Tibial artery (tissue), 4 donors: ENCODE data around the gene SUCO.

Experiments used
- DNase-seq, 2 donors: peaks; one replicate each; pipeline ENCODE4 v3.0.0-alpha.2; 2019
- H3K27ac ChIP-seq, 2 donors: fragments of 200-600 bp; sonication (generic) in 1 of 2; 1 replicate in 1 of 2; 2 replicates in 1 of 2; pipeline ENCODE4 v1.5.1; 2018 to 2019; ENCODE audit warnings: mild to moderate bottlenecking in 1 of 2
- H3K27me3 ChIP-seq, 2 donors: fragments of 200-600 bp; sonication (generic) in 1 of 2; one replicate each; pipeline versions ENCODE4 v1.5.1 to v1.6.0; 2016 to 2019
- H3K36me3 ChIP-seq, 3 donors: fragments of 200-600 bp; sonication (generic) in 2 of 3; one replicate each; pipeline ENCODE4 v1.5.1; 2016 to 2019; ENCODE audit warnings: mild to moderate bottlenecking in 2 of 3
- H3K4me1 ChIP-seq, 4 donors: fragments of 200-600 bp; sonication (generic) in 2 of 4; 1 replicate in 3 of 4; 2 replicates in 1 of 4; pipeline ENCODE4 v1.5.1; 2016 to 2019
- H3K4me3 ChIP-seq, 2 donors: fragments of 200-600 bp; sonication (generic) in 1 of 2; 1 replicate in 1 of 2; 2 replicates in 1 of 2; pipeline ENCODE4 v1.5.1; 2018 to 2019; ENCODE audit warnings: mild to moderate bottlenecking in 2 of 2
- H3K9me3 ChIP-seq, 3 donors: fragments of 200-600 bp; sonication (generic) in 1 of 3; one replicate each; pipeline ENCODE4 v1.5.1; 2016 to 2019
- intact Hi-C: fragments of 100-400 bp; cut with DNase I; formaldehyde crosslinking; loops from one replicate; pipeline ENCODE4 v1.15.0; 2023; ENCODE audit warnings: low total_unique reads
- TF ChIP-seq, protein P1 (sequence below), 2 experiments: fragments of 200-600 bp in 1 of 2; fragments of 450-650 bp in 1 of 2; IDR thresholded peaks; one replicate each; pipeline ENCODE4 v1.5.1; 2017 to 2019; ENCODE audit warnings: antibody characterized with exemption in 2 of 2, mild to moderate bottlenecking in 1 of 2, moderate library complexity in 1 of 2

The SUCO gene

DNA sequence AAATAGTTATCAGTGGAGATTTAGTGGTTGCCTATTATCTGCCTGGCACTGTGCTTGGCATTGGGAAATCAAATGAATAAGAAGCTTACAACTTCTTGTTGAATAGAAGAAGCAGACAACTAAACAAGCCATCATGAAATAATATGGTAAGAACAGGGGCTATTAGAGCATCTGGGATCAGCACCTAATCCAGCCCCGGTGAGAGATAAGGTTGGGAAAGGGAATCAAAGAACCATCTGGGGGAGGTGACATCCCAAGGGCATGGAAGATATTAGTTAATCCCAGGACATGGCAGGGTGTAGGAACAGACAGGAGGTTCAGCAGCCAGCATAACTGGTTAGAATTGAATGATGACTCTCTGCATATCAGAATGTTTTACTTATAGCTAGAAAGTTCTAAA is 36.3 kb upstream of the SUCO start:
- Histone ChIP-seq H3K9me3 (no peaks in the 10 kb centered on the region), H3K27ac (peak overlapping the region in 1 of 2 donors; percentile 20), H3K27me3 (no peaks in the 10 kb centered on the region), H3K36me3 (no peaks in the 10 kb centered on the region), H3K4me1 (peaks cover 0 to 11% (median 4%) of the 10 kb centered on the region in 4 donors), H3K4me3 (no peak overlapping the region)
- intact Hi-C loops = no loop called here
- TF ChIP-seq, protein P1, sequence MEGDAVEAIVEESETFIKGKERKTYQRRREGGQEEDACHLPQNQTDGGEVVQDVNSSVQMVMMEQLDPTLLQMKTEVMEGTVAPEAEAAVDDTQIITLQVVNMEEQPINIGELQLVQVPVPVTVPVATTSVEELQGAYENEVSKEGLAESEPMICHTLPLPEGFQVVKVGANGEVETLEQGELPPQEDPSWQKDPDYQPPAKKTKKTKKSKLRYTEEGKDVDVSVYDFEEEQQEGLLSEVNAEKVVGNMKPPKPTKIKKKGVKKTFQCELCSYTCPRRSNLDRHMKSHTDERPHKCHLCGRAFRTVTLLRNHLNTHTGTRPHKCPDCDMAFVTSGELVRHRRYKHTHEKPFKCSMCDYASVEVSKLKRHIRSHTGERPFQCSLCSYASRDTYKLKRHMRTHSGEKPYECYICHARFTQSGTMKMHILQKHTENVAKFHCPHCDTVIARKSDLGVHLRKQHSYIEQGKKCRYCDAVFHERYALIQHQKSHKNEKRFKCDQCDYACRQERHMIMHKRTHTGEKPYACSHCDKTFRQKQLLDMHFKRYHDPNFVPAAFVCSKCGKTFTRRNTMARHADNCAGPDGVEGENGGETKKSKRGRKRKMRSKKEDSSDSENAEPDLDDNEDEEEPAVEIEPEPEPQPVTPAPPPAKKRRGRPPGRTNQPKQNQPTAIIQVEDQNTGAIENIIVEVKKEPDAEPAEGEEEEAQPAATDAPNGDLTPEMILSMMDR (IDR thresholded peaks at IDR 0.05) = no peak
- DNase-seq = no peak

DNA sequence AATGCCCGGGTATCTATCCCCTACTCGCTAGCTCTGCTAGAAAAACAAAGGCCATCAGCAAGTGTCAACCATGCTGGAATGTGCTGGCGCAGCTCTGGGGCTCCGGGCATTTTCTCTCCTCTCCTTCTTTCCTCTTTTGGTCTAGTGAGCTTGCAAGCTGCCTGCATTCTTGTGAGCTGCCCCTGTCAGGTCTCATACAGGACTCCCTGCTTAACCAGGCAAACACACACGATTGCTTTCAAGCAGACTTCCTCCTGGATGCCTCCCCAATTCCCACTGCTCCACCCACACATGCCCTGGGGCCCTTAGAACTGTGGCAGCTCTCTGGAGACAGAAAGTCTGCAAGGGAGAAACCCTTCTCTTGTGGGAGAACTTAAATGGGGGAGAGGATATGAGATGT is 35.7 kb upstream of the SUCO start:
- peaks cover 0 to 11% (median 4%) of the 10 kb centered on the region in 4 donors for H3K4me1 ChIP-seq
- intact Hi-C loops = no loop called here
- H3K27me3 ChIP-seq = no peaks in the 10 kb centered on the region
- DNase-seq = no peak
- no peaks in the 10 kb centered on the region for H3K9me3 ChIP-seq
- TF ChIP-seq, protein P1 (IDR thresholded peaks at IDR 0.05) = no peak
- no peaks in the 10 kb centered on the region for H3K36me3 ChIP-seq
- H3K27ac ChIP-seq = peak overlapping the region in 1 of 2 donors; percentile 20
- no peak overlapping the region for H3K4me3 ChIP-seq

DNA sequence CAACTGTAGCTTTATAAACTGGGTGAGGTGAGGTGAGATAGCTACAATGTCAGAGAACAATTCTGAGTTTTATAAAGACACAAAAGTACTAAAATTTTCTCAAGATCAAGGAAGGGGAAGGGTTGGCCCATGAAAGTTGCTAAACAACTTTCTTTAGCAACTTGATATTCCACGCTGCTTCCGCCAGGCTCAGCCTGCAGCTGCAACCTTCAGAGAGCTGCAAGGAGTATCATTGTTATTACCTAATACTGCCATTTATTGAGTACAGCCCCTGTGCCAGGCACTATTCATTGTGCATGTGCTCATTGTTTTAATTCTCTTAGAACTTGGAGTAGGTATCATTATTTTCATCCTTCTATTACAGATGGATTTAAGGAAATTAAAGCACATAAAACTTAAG is 34.1 kb upstream of the SUCO start:
- Histone ChIP-seq H3K4me3 (no peak overlapping the region), H3K27ac (no peak overlapping the region), H3K9me3 (no peaks in the 10 kb centered on the region), H3K27me3 (no peaks in the 10 kb centered on the region), H3K4me1 (peaks cover 0 to 11% (median 4%) of the 10 kb centered on the region in 4 donors), H3K36me3 (no peaks in the 10 kb centered on the region)
- intact Hi-C loops = no loop called here
- TF ChIP-seq, protein P1 (IDR thresholded peaks at IDR 0.05) = no peak
- no peak for DNase-seq

DNA sequence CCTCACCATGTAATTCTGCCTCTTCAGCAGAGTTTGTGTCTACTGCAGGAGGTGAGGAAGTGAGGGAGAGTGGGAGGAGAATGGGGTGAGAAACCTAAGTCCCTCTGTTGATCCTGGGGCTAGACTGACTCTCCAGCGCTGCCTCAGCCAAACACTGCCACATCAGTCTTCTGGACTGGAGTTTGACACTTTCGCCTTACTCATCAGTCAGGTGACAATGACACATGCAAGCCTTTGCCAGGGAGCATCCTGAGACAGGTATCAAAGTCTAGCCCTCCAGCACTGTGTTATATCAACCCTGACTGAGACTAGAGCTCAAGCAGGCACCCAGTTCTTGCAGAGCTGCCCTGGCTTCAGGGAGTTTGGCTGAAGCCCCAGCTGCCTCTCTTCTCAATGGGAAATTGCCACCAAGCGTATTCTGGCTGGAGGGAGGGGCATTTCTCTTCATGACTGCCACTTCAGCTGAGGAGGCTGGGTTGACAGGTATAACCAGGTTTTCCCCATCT is 33.3 kb upstream of the SUCO start:
- H3K27ac ChIP-seq = no peak overlapping the region
- no peaks in the 10 kb centered on the region for H3K9me3 ChIP-seq
- H3K36me3 ChIP-seq = no peaks in the 10 kb centered on the region
- H3K27me3 ChIP-seq = no peaks in the 10 kb centered on the region
- DNase-seq = no peak
- TF ChIP-seq, protein P1 (IDR thresholded peaks at IDR 0.05) = no peak
- H3K4me3 ChIP-seq = no peak overlapping the region
- intact Hi-C loops = no loop called here
- peaks cover 0 to 11% (median 4%) of the 10 kb centered on the region in 4 donors for H3K4me1 ChIP-seq

DNA sequence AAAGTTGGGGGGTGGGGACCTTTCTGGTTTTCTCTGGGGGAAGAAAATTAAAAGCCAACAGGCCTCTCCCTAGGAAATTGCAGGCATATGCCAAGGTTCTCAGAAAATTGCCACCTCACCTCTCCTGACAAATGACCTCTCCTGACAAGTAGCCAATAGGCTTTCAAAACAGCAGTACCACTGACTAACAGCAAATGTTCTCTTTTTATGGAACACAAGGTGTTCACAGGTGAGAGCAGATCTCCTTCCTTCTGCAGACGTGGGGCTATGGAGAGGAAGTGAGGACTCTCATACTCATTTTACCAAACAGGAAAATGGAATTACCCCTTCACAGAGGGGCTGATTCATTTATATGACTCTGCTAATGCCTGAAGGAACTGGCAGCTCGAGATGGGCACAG is 32.7 kb upstream of the SUCO start:
- TF ChIP-seq, protein P1 (IDR thresholded peaks at IDR 0.05) = no peak
- intact Hi-C loops = no loop called here
- Histone ChIP-seq H3K36me3 (no peaks in the 10 kb centered on the region), H3K4me3 (no peak overlapping the region), H3K9me3 (no peaks in the 10 kb centered on the region), H3K27me3 (no peaks in the 10 kb centered on the region), H3K4me1 (peaks cover 0 to 11% (median 4%) of the 10 kb centered on the region in 4 donors), H3K27ac (no peak overlapping the region)
- no peak for DNase-seq

DNA sequence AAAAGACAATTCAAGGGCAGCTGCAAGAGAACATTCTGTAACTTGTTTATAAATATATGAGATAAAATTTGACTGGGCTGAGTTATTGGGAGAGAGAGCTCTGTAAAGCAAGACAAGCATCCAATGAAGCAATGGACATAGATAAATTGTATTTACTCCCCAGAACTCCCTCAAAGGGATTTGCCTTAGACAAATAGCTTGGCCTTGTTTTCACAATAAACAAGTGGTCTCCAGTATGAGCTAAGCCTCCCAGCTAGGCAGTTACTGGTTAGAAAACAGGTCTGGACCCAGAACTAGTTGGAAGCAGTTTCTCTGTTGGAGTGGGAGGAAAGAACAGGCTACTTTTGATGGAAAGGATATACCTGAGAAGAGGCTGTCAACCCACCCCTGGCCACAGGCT is 25.2 kb upstream of the SUCO start:
- H3K36me3 ChIP-seq = no peaks in the 10 kb centered on the region
- intact Hi-C loops = no loop called here
- no peaks in the 10 kb centered on the region for H3K27me3 ChIP-seq
- no peak for DNase-seq
- no peaks in the 10 kb centered on the region for H3K4me1 ChIP-seq
- TF ChIP-seq, protein P1 (IDR thresholded peaks at IDR 0.05) = no peak
- H3K4me3 ChIP-seq = no peak overlapping the region
- no peaks in the 10 kb centered on the region for H3K9me3 ChIP-seq
- H3K27ac ChIP-seq = no peak overlapping the region
